ENCODE results near the gene WNT6. TPM values are rescaled to one million over a fixed set of nuclear protein-coding genes. Genes with fewer than 3 reads are reported as not detected.

Gene WNT6
- total RNA-seq, 1 donor from 2014 or later: 0.66 TPM

DNA sequence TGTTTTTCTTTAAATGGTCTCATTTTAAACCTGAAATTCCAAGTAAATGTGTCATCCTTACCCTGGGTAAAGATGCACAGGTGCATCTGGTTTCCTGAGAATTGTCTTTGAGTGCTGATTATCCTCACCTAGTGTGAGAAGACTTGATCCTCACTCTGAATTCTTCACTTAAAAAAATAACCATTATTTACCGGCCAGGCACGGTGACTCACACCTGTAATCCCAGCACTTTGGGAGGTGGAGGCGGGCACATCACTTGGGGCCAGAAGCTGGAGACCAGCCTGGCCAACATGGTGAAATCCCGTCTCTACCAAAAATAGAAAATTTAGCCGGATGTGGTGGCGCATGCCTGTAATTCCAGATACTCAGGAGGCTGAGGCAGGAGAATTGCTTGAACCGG lies 9.9 kb upstream of the WNT6 start:
- TF ChIP-seq, protein P1, sequence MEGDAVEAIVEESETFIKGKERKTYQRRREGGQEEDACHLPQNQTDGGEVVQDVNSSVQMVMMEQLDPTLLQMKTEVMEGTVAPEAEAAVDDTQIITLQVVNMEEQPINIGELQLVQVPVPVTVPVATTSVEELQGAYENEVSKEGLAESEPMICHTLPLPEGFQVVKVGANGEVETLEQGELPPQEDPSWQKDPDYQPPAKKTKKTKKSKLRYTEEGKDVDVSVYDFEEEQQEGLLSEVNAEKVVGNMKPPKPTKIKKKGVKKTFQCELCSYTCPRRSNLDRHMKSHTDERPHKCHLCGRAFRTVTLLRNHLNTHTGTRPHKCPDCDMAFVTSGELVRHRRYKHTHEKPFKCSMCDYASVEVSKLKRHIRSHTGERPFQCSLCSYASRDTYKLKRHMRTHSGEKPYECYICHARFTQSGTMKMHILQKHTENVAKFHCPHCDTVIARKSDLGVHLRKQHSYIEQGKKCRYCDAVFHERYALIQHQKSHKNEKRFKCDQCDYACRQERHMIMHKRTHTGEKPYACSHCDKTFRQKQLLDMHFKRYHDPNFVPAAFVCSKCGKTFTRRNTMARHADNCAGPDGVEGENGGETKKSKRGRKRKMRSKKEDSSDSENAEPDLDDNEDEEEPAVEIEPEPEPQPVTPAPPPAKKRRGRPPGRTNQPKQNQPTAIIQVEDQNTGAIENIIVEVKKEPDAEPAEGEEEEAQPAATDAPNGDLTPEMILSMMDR (IDR thresholded peaks at IDR 0.05; ENCODE audit: partially characterized antibody, unreplicated experiment): no peak
- no peak overlapping the region for H3K27ac Mint-ChIP-seq (ENCODE audit: unreplicated experiment)
- H3K4me3 Mint-ChIP-seq (ENCODE audit: unreplicated experiment): no peak overlapping the region
- peaks cover 8% of the 10 kb centered on the region for H3K9me3 Mint-ChIP-seq (ENCODE audit: unreplicated experiment)
- peaks cover 3% of the 10 kb centered on the region for H3K4me1 Mint-ChIP-seq (ENCODE audit: low read depth, unreplicated experiment)
- H3K36me3 Mint-ChIP-seq (ENCODE audit: unreplicated experiment): peaks cover 4% of the 10 kb centered on the region
- H3K27me3 Mint-ChIP-seq (ENCODE audit: unreplicated experiment): peaks cover 18% of the 10 kb centered on the region
- no peak for DNase-seq

DNA sequence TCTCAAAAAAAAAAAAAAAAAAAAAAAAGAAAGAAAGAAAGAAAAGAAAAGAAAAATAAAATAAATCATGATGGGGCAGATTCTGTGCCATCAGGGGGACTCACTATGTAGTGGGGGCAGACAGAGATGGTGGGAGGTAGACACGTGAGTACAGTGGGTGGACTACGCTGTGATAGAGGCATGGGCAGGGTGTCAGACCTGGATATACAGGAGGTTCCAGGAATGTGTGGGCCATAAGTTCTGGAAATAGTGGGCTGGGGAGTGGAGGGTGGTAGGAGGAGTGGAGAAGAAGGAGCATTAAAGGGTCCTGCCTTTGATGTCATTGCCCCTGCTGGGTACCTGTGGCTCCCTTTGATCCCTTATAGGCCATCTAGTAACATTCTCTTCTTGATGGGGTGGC lies 8.8 kb upstream of the WNT6 start:
- peaks cover 4% of the 10 kb centered on the region for H3K4me1 Mint-ChIP-seq (ENCODE audit: low read depth, unreplicated experiment)
- peaks cover 19% of the 10 kb centered on the region for H3K27me3 Mint-ChIP-seq (ENCODE audit: unreplicated experiment)
- H3K27ac Mint-ChIP-seq (ENCODE audit: unreplicated experiment): no peak overlapping the region
- no peak overlapping the region for H3K4me3 Mint-ChIP-seq (ENCODE audit: unreplicated experiment)
- DNase-seq: no peak
- peaks cover 4% of the 10 kb centered on the region for H3K36me3 Mint-ChIP-seq (ENCODE audit: unreplicated experiment)
- TF ChIP-seq, protein P1 (IDR thresholded peaks at IDR 0.05; ENCODE audit: partially characterized antibody, unreplicated experiment): no peak
- H3K9me3 Mint-ChIP-seq (ENCODE audit: unreplicated experiment): peaks cover 6% of the 10 kb centered on the region

DNA sequence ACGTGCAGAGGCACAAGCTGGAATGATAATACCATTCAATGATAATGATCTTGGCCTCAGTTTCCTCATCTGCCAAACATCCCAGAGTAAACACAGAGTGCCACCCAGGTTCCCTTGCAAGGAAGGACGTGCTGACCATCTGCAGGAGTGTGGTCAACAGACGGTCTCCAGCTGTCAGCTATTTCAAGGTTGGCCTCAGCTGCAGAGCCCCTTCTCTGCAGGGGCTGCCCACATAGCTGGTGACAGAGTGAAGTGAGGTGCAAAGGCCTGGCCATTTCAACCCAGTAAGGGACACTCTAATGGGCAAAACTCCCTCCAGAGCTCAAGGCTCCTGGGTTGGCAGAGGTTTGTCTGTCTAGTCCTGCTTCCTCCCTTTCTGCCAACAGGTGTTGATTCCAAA lies 8.3 kb upstream of the WNT6 start:
- Mint-ChIP-seq H3K4me3 (ENCODE audit: unreplicated experiment) (no peak overlapping the region), H3K4me1 (ENCODE audit: low read depth, unreplicated experiment) (peaks cover 9% of the 10 kb centered on the region), H3K27ac (ENCODE audit: unreplicated experiment) (no peak overlapping the region), H3K36me3 (ENCODE audit: unreplicated experiment) (peaks cover 4% of the 10 kb centered on the region), H3K27me3 (ENCODE audit: unreplicated experiment) (peaks cover 23% of the 10 kb centered on the region), H3K9me3 (ENCODE audit: unreplicated experiment) (peaks cover 6% of the 10 kb centered on the region)
- no peak for DNase-seq
- TF ChIP-seq, protein P1 (IDR thresholded peaks at IDR 0.05; ENCODE audit: partially characterized antibody, unreplicated experiment): no peak

DNA sequence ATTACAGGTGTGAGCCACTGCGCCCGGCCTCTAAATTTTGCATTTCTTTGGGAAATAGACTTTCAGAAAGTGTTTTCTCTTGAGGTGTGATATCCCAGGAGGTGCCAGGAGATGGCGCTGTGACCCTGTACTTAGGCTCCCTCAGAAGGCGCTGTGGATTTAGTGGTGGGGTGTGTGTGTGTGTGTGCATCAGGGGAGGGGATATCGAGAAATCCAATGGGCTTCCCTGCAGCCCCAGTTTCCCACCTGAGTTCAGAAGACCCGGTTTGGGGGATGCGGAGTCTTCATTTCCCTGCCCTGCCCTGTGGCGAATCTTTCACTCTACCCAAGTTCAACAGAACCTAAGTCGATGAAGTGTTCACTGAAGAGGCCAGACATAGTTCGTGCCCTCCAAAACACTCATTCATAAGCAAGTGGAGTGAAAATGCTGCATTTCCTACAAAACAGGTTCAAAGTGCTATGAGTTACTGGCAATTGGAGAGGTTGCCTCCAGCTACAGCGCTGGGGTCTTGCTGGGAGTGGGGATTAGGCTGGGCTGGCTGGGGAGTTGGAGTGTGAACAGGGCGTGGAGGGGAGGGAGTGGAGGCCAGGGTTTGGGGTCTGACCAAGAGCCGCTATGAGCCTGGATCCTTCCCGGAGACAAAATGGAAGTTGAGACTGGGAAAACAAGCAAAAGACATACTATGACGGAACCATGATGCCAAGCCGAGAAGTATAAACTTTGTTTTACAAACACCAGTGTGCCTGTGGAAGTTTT lies 6.5 kb upstream of the WNT6 start:
- H3K36me3 Mint-ChIP-seq (ENCODE audit: unreplicated experiment): no peaks in the 10 kb centered on the region
- H3K27ac Mint-ChIP-seq (ENCODE audit: unreplicated experiment): no peak overlapping the region
- TF ChIP-seq, protein P1 (IDR thresholded peaks at IDR 0.05; ENCODE audit: partially characterized antibody, unreplicated experiment): peak; percentile 90
- DNase-seq: peak; percentile 77
- H3K4me1 Mint-ChIP-seq (ENCODE audit: low read depth, unreplicated experiment): peaks cover 13% of the 10 kb centered on the region
- peaks cover 2% of the 10 kb centered on the region for H3K9me3 Mint-ChIP-seq (ENCODE audit: unreplicated experiment)
- no peak overlapping the region for H3K4me3 Mint-ChIP-seq (ENCODE audit: unreplicated experiment)
- H3K27me3 Mint-ChIP-seq (ENCODE audit: unreplicated experiment): peaks cover 20% of the 10 kb centered on the region

DNA sequence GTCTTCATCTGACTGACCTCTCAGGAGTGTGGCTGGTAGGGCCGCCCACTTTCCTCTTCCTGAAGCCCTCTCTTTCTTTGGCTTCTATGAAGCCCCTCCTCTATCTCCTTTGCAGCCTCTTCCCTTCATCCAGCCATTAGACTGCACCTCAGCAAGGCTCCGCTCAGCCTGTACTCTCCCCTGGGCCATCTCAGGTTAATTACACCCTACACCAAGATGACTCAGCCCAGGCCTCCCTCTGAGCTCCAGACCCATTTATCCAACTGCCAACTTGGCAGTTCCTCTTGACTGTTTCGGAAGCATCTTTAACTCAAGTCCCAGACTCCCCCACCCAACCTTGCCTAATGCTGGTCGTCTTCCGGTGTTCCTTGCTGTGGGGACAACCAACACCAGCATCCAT lies 5.8 kb upstream of the WNT6 start:
- Mint-ChIP-seq H3K9me3 (ENCODE audit: unreplicated experiment) (peaks cover 2% of the 10 kb centered on the region), H3K4me3 (ENCODE audit: unreplicated experiment) (no peak overlapping the region), H3K36me3 (ENCODE audit: unreplicated experiment) (no peaks in the 10 kb centered on the region), H3K27me3 (ENCODE audit: unreplicated experiment) (peaks cover 26% of the 10 kb centered on the region), H3K4me1 (ENCODE audit: low read depth, unreplicated experiment) (peaks cover 13% of the 10 kb centered on the region), H3K27ac (ENCODE audit: unreplicated experiment) (no peak overlapping the region)
- TF ChIP-seq, protein P1 (IDR thresholded peaks at IDR 0.05; ENCODE audit: partially characterized antibody, unreplicated experiment): no peak
- DNase-seq: no peak

Data from glutamatergic neuron (in vitro differentiated cells).